NK-92 treated with Interleukin-12 subunit alpha and Interleukin-12 subunit beta, amount 100 ng/mL, for 24 hours (cell line): ENCODE data around the gene MOB2.

Source experiments
- DNase-seq: peaks from one replicate; lab custom pipeline; 2025; lab: John Stamatoyannopoulos, UW

The MOB2 gene

GRCh38 chr11:1456176-1456575, 30.4 kb downstream of the MOB2 start:
- no peak for DNase-seq

GRCh38 chr11:1455763-1456060, 30.9 kb downstream of the MOB2 start:
- DNase-seq: no peak

- DNase-seq: no peak
Observed at GRCh38 chr11:1455032-1455762, 31.4 kb downstream of the MOB2 start.

- DNase-seq: no peak
Observed at GRCh38 chr11:1454576-1454975, 32.0 kb downstream of the MOB2 start.

- no peak for DNase-seq
Observed at GRCh38 chr11:1453611-1454034, 33.0 kb downstream of the MOB2 start.

GRCh38 chr11:1452744-1453143, 33.8 kb downstream of the MOB2 start:
- DNase-seq: no peak

- no peak for DNase-seq
Observed at GRCh38 chr11:1451781-1452470, 34.7 kb downstream of the MOB2 start.

- DNase-seq: no peak
Observed at GRCh38 chr11:1450949-1451710, 35.4 kb downstream of the MOB2 start.

GRCh38 chr11:1450344-1450875, 36.2 kb downstream of the MOB2 start:
- DNase-seq: no peak

GRCh38 chr11:1449490-1450243, 36.9 kb downstream of the MOB2 start:
- DNase-seq: no peak

- DNase-seq: no peak
Observed at GRCh38 chr11:1448882-1449281, 37.7 kb downstream of the MOB2 start.

GRCh38 chr11:1447845-1448825, 38.4 kb downstream of the MOB2 start:
- no peak for DNase-seq

GRCh38 chr11:1446623-1447022, 40.0 kb downstream of the MOB2 start:
- no peak for DNase-seq

GRCh38 chr11:1445741-1446445, 40.7 kb downstream of the MOB2 start:
- DNase-seq: no peak

- DNase-seq: no peak
Observed at GRCh38 chr11:1444823-1445422, 41.7 kb downstream of the MOB2 start.

GRCh38 chr11:1444321-1444720, 42.3 kb downstream of the MOB2 start:
- no peak for DNase-seq

- no peak for DNase-seq
Observed at GRCh38 chr11:1443737-1444136, 42.8 kb downstream of the MOB2 start.

GRCh38 chr11:1442807-1443366, 43.7 kb downstream of the MOB2 start:
- DNase-seq: no peak

- no peak for DNase-seq
Observed at GRCh38 chr11:1442163-1442562, 44.4 kb downstream of the MOB2 start.

- no peak for DNase-seq
Observed at GRCh38 chr11:1440496-1440895, 46.1 kb downstream of the MOB2 start.
